Measurements from ENCODE around the gene H2BK1.

H2BK1 gene

GRCh38 chr7:151175047-151175792, 35.1 kb downstream of the H2BK1 start:
- no peak for DNase-seq

- peak; percentile 52 for DNase-seq
Observed at GRCh38 chr7:151174246-151175046, 35.8 kb downstream of the H2BK1 start.

- no peak for DNase-seq
Observed at GRCh38 chr7:151173386-151174245, 36.7 kb downstream of the H2BK1 start.

GRCh38 chr7:151172273-151173141, 37.8 kb downstream of the H2BK1 start:
- peak; percentile 83 for DNase-seq

- DNase-seq = no peak
Observed at GRCh38 chr7:151168787-151169162, 41.5 kb downstream of the H2BK1 start.

- peak; percentile 74 for DNase-seq
Observed at GRCh38 chr7:151168003-151168786, 42.1 kb downstream of the H2BK1 start.

GRCh38 chr7:151167197-151167961, 42.9 kb downstream of the H2BK1 start, which contains the start of gene GBX1:
TSS of gene GBX1 (minus strand) at chr7:151167694. CDS start at chr7:151167548, 146 bp downstream.
- DNase-seq = peak; percentile 31

GRCh38 chr7:151166629-151167196, 43.6 kb downstream of the H2BK1 start:
- DNase-seq = peak; percentile 14

GRCh38 chr7:151161757-151162156, 48.5 kb downstream of the H2BK1 start:
- DNase-seq = no peak

Measured in stimulated activated CD4-positive, alpha-beta T cell treated with anti-CD3 and anti-CD28 coated beads, Interleukin-15, amount 100 ng/mL, for 24 hours (primary cell).